GM21825 (cell line): ENCODE measurements around the gene CDKAL1.
"Not testable (repeated sequence)": the region's sequence is repeated elsewhere in the genome, so short reads cannot be mapped to it uniquely, and the experiment has no call there.

ENCODE experiments used
- ATAC-seq: cut with Tn5 transposase; IDR thresholded peaks from one replicate; pipeline ENCODE4 v1.9.1; 2021; ENCODE audit warnings: mild to moderate bottlenecking, moderate library complexity; ENCODE audit not compliant: unreplicated experiment

Gene CDKAL1

DNA sequence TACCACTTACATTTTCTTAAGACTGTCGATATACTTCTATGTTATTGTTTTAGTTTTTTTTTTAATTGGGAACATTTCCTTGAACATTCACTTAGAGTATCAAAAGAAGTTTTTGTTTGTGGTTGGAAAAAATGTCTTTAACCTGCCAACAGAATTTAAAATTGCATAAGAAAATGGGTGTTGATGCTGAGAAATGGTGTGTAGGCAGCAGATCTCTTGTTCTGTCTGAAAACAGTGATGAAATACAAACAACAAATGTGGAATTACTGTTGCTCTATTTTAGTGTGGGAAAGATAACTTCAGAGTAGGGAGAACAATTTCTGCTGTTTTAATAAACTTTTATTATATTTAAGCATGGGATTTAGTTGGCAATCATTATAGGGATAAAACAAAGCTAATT lies 293.5 kb downstream of the CDKAL1 start:
- no peak for ATAC-seq

DNA sequence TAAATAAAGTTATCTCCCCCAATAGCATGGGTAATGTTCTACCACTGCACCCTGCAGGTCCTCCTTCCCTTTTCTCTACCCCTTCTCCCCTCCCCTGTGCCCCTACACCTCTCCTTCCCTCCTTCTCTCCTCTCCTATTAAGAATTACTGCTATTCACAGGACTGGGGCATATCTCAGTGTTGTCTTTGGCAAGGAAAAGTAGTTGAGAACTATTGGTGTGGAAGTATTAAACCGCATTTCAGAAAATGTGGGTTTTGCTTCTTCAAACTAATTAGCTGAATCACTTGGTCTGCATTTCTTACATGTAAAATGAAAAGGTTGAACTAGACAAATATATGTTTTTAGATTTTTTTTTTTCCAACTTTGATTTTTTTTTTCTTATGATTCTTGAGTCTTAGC lies 296.3 kb downstream of the CDKAL1 start:
- ATAC-seq: no peak

DNA sequence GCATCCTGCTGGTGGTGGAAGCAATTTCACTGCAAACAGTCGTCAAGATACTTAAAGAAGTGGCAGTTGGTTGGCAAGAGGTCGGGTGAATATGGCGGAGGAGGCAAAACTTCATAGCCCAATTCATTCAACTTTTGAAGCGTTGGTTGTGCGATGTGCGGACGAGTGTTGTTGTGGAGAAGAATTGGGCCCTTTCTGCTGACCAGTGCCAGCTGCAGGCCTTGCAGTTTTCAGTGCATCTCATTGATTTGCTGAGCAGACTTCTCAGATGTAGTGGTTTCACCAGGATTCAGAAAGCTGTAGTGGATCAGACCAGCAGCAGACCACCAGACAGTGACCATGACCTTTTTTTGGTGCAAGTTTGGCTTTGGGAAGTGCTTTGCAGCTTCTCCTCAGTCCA lies 297.0 kb downstream of the CDKAL1 start:
- not testable (repeated sequence) for ATAC-seq

DNA sequence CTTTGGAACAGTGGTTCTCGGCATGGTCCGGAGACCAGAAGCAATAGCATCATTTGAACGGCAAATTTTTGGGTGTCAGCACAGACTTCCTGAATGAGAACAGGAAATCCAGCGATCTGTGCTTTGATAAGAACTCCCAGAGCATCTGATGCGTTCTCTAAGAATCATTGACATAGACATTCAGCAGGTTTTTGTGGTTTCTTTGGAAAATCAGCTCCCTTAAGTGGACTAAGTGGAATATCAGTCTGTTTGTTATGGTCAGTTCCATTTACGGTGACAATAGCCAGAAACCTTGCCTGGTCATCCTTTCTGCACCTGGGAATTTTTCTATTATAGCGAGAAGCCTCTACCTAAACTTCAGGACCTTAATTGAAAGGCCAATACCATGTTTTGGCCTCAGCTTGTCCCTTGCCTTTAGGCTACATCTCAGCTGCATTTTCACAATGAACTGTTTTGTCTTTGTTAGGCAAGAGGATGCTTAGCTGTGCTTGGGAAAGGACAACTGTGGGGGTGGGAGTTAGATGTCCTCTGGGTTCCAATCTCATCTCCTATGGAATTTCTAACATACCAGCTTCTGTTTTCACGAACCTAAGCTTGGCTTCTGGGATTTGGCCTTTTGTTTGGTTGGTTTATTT lies 299.7 kb downstream of the CDKAL1 start:
- no peak for ATAC-seq

DNA sequence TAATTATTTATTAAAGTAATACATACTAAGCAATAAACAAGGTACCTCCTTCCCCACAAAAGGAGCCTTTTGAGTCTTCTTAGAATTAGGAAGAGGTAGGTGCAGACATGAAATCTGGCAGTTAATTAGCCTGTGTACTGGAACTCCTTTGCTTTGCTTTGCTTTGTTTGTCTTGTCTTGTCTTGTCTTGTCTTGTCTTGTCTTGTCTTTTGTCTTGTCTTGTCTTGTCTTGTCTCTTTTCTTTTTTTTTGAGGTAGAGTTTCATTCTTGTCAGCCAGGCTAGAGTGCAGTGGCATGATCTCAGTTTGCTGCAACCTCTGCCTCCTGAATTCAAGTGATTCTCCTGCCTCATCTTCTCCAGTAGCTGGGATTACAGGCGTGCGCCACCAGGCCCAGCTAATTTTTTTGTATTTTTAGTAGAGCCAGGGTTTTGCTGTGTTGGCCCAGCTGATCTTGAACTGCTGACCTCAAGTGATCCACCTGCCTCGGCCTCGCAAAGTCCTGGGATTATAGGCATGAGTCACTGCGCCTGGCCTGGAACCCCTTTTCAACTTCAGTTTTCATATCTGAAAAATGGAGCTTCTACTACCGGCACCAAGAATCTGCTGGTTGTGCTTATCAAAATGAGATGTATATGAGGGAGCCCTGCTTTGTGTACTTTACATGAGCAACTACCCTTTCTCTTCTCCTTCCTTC lies 301.2 kb downstream of the CDKAL1 start:
- ATAC-seq: no peak

DNA sequence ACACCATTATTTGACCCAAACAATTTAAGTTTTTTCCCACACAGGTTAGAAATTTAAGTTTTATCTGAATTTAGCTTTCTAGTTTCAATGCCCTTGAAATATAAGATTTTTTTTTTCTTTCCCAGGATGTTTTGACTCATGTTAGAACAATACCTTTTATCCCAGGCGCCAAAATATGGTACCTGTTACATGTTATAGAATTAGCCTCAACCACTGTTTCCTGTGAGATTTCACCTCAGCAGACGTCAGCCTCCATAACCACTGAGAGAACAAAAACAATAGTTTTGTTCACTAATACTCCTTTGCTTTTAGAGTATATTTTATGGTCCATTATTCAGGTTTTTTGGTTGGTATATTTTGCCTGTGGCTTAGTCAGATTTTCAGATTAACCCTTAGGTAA lies 302.9 kb downstream of the CDKAL1 start:
- no peak for ATAC-seq

DNA sequence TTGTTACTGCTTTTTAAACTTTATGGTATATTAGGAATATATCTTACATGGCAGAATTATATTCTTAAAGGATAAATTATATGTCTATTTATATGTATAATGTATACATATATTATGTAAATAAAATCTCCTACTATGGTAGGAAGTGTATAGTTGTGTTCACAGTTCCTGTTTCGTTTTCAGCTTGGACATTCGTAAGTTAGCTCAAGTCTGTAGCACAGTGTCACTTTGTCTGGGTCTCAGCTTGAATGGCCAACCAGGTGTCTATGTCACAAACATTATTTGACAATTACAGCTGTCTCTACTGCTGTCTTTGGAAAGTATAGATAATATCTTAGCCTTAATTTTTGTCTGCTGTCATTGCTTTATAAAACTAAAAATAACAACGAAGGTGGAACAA lies 303.9 kb downstream of the CDKAL1 start:
- ATAC-seq: no peak

DNA sequence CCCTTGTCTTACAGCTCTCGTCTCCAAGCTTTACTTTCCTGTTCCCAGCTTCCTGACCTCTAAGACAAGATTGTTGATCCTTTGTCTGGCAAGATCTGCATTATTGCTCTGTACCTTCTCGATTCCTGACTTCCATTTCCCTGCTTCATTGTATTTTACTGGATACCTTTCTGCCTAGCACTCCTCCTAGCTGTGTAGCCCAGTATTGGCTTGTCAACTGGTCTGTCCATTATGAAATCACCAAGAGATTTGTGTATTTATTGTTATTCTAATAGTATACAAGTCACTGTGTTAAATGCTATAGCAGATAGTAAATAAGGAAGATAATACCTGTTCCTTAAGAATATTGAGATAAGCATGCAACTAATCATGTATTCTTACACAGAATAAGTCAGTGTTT lies 305.4 kb downstream of the CDKAL1 start:
- no peak for ATAC-seq

DNA sequence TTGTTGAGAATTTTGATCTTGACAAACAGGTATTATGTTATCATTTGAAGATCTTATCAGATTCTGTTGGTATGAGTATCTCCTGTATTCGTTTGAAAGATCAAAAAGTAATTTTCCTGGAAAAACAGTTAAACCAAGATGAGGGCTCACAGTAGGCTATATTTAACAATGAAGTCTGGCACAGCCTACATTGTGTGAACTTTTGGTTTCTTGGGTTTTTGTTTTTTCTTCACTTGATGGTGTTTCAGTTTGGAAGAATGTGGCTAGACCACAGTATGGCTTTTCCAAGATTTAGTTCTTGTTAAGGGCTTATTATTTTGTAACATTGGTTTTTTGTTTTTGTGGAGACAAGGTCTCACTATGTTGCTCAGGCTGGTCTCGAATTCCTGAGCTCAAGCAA lies 306.4 kb downstream of the CDKAL1 start:
- ATAC-seq: no peak

DNA sequence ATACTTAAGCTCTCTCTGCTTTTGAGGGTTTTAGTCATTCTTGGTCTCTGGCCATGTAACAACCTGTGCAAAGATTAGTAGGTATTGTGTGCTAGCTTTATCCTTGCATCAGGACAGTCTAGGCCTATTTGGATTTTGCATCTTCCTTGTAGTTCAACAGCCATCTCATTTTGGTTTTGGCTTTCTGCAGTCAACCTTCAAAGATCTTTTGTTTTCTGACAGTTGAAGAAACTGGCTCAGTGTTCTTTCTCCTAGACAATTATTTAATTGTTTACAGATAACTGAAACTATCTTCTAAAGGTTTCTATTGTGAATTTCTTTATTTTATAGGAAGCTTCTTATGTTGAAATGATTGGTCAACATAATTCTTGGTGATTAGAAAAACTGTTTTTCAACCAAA lies 307.5 kb downstream of the CDKAL1 start:
- ATAC-seq: no peak

DNA sequence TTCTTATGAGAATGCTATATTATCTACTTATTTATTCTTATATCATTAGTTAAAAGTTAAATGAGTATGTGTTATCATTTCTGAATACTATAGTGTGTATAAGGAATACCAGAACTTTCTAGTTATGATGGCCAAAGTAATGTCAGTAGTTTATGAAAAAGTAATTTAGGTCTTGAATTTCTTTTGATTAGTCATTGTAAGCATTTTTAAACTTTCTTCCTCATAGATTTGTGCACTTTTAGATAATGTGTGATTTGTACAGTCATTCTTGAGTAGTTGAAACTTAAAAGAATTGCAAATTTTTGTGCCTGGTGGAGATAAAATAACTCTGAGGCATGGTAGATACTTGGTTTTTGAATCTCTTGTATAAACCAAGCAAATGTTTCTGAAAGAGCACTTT lies 311.3 kb downstream of the CDKAL1 start:
- ATAC-seq: no peak

DNA sequence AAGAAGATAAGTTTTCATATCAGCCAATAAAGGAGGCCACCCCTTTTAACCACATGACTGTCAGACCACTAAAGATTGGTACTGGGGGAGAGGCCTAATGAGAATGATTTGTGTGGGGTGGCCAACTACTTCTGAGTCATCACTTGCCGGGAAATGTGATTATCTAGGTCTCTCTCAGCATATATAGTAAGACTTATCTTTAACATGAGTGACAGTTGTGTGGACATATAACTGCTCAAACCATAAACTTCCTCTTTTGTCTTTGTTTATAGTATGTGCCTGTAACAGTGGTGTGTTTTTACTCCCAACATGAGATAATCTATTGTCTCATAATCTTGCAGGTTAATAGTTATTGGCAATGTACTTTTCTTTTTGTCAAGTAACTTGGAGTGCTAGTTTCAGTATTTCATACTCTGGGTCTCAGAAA lies 312.4 kb downstream of the CDKAL1 start:
- ATAC-seq: peak; percentile 63

DNA sequence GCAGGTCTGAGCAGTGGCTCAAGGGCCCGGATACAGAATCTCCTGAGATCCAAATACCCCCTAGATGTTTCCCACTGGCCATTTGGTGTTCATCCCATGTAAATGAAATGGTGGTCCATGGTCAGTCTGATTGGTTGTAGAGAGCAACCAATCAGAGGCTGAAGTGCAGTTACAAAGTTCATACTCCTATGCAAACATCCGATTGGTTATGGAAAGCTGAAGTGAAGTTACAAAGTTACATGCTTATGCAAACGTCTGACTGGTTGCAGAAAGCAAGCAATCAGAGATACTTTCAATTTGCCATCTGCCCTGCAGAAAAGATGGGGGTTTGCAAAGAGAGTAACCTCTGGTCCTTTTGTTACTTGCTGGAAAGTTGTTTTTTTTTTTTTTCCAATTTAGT lies 313.6 kb downstream of the CDKAL1 start:
- no peak for ATAC-seq

DNA sequence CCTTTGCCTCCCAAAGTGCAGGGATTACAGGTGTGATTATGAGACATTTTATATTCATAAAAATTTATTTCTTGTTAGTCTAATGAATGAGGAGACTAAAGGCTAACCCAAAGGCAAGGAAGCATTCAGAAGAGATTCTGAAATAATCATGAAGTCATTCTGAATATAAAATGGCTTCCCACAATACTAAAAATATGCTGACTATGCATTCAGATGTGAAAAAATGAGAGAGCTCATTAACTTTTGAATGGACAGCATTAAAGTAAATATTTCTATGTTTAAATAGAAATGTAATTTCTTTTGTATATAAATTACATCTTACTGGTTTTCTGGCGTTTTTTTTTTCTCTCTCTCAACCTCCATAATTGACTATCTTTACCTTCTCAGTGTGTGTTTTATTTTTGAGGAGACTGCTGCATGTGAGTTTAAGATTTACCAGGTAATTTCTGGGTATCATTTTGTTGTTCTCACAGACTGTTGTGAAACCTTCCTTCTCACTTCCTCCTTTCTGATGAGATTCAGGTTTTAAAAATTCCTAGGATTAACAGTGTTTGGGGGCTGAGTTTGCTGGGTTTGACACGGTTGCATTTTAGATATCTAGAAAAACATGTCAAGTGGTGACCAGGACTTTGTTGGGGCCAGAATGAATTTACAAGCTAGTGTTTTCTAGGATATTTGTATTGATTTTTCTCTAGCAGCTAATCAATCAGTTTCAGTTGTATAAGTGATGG lies 316.6 kb downstream of the CDKAL1 start:
- no peak for ATAC-seq

DNA sequence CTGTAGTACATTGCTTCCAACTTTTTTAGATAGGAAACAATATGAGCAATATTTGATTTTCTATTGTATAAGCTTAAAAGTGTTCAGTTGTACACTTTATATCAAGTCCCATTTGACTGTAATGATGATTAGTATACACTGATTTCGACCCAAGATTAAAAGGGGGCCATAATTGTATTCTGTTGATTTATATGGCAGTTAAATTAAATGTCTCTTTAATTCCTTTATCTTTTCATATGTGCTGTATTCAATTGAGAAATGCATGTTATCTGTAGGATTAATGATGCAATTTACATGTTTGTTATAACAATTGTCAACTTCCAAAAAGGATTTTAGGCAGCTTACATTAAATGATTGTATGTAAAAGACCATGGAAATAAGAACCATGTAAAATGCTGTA lies 317.5 kb downstream of the CDKAL1 start:
- no peak for ATAC-seq

DNA sequence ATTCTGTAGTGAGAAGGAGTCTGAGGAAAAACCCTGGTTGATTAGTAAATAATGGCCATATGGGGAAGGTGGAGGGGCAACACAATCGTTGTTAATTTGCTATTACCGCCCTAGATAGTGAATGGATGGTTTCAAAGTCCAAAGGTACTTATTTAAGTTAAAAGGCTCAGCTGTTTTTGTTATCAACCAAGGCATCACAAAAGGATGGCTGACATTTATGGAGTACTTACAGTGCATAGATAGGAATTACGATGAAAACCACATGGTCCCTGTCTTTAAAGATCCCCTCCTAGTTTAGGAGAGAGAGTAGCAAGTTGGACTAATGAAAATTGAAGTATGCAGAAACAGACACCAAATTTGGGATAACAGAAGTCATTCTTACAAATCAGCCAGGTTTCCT lies 319.6 kb downstream of the CDKAL1 start:
- no peak for ATAC-seq

DNA sequence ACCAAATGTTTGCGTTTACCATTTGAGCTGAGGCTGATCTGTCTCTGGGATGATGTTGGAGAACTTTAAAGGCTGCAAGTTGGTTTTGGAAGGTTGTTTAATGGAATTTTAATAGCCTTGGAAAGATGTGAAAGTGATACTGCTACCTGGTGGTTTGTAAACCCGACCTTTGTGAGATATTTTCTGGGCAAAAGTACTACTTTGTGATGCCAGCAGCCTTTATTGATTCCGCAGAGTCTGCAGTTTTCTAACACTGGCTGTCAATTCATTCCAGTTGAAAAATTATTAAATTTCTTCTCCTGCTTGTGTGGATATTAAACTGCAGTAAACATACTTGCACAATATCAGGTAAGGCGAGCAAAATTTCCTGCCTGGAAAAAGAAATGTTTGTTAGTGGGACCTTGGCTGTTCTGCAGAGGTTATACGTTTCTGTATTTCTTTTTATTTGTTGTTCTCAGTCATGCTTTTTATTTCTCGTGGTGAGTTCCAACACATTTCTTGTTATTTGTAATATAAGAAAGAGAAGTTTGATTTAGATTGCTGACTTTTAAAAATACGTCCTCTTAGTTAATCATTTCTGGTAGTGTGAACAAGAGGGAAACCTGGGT lies 322.5 kb downstream of the CDKAL1 start:
- no peak for ATAC-seq

DNA sequence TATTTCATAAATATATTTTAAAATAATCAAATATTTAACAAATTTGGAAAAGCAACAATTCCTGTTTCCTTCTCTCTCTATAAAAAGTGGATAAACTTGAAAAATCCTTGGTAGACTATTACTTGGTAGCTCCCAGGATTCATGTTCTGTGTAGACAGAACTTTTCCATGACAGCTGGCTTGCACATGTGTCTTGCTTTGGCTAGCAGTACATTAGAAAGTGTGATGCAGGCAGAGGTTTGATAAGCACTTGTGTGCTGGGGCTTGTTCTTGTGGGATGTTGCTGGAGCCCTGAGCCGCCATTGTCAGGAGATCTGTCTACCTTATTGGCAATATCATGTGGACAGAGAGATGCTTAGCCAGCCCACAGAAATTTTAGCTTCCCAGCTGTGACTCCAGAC lies 327.2 kb downstream of the CDKAL1 start:
- ATAC-seq: no peak

DNA sequence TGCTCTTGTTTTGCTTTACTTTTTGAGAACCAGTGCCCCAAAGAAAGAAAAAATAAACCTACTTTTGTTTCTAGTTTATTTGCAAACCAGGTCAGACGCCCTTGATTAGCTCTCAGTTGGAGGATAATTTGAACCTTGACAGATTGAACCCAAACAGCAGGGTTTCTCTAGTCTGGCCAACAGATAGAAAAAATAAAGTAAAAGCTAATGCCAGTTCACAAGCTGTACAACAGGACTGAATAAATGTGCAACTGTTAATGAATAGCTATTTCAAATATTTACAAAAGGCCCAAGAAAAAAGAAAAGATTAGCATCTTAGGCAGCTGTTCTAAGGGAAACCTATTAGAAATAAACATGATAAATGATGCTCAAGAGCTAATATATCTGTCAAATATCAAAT lies 331.8 kb downstream of the CDKAL1 start:
- no peak for ATAC-seq

DNA sequence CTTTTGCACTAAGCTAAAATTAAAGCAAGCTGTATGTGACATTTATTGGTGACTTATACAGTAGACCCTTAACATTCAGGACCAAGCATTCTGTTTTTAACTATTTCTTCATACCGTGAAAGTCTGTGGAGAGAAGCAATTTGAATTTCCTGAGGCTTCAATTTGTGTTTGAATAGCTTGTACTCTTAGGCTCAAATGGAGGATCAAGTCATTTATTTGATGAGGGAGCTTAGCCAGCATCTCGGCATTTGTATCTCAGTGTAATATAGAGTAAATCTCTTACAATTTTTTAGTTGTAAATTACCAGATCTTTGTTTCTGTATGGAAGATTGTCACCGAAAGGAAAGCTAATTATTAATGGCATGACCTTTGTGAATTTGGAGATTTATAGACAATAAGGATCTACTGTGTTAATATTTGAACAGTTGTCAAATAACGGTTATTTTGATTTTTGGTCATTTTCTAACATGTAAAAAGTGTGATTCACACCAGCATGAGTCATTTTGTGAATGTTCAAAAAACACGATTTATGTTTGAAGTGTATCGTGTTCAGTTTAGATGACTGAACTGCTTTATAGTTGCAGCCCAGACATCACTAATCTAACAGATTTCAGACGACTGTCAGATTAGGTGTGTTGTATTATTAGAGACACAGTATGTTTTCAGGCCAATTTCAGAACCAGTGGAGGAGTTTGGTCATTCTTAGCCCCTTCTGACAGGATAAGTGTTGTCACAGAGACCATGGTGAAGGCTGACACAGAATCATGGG lies 332.9 kb downstream of the CDKAL1 start:
- ATAC-seq: no peak
